Gastroesophageal sphincter (tissue), 4 donors: ENCODE measurements around the gene IGFL2. TPM values are rescaled to one million over a fixed set of nuclear protein-coding genes. Genes with fewer than 3 reads are reported as not detected.
"Not testable (repeated sequence)": the region's sequence is repeated elsewhere in the genome, so short reads cannot be mapped to it uniquely, and the experiment has no call there.

Experiments used
- ATAC-seq: fragments of 150-250 bp; one replicate; pipeline ENCODE4 v1.9.1; 2016; ENCODE audit warnings: mild to moderate bottlenecking, moderate library complexity
- H3K27ac ChIP-seq, 4 donors: fragments of 200-600 bp; sonication (generic) in 3 of 4; 1 replicate in 3 of 4; 2 replicates in 1 of 4; pipeline ENCODE4 v1.5.1; 2016 to 2019
- H3K27me3 ChIP-seq: fragments of 200-600 bp; sonication (generic); one replicate; pipeline ENCODE4 v1.5.1; 2019
- H3K36me3 ChIP-seq, 2 donors: fragments of 200-600 bp; sonication (generic); one replicate each; pipeline ENCODE4 v1.5.1; 2019; ENCODE audit warnings: control low read depth in 1 of 2
- H3K4me1 ChIP-seq, 3 donors: fragments of 200-600 bp; sonication (generic); 1 replicate in 2 of 3; 2 replicates in 1 of 3; pipeline ENCODE4 v1.5.1; 2016 to 2019; ENCODE audit warnings: control low read depth in 2 of 3
- H3K4me3 ChIP-seq, 2 donors: fragments of 200-600 bp; sonication (generic); one replicate each; pipeline ENCODE4 v1.5.1; 2019; ENCODE audit warnings: mild to moderate bottlenecking in 1 of 2, moderate library complexity in 1 of 2
- H3K9me3 ChIP-seq, 3 donors: fragments of 200-600 bp; sonication (generic); one replicate each; pipeline ENCODE4 v1.5.1; 2017 to 2019; ENCODE audit warnings: control low read depth in 2 of 3
- EP300 ChIP-seq: sonication (generic); formaldehyde crosslinking; IDR thresholded peaks from one replicate; pipeline ENCODE4 v1.6.1; 2017; ENCODE audit warnings: antibody characterized with exemption, mild to moderate bottlenecking
- POLR2A ChIP-seq, 2 donors: fragments of 450-650 bp; IDR thresholded peaks; one replicate each; pipeline ENCODE4 v1.6.1; 2017; ENCODE audit warnings: antibody characterized with exemption in 2 of 2, mild to moderate bottlenecking in 2 of 2, moderate library complexity in 1 of 2
- POLR2AphosphoS5 ChIP-seq: sonication (generic); formaldehyde crosslinking; IDR thresholded peaks from one replicate; pipeline ENCODE4 v1.6.1; 2017; ENCODE audit warnings: antibody characterized with exemption
- WGBS, 2 donors: methylation state at CpG; one replicate each; pipeline ENCODE4 v1.1.5; 2018; ENCODE audit warnings: low coverage in 1 of 2; 5-methylcytosine and 5-hydroxymethylcytosine counted together
- total RNA-seq, 4 donors: library from RNA; depleted of rRNA; stranded (reverse); fragments of >200 nt; gene quantifications; one replicate each; pipeline ENCODE4 v1.1.0, GENCODE V29; 2016
- TF ChIP-seq, protein P1 (sequence below), 4 experiments: fragments of 200-600 bp in 2 of 4; fragments of 450-650 bp in 2 of 4; sonication (generic) in 1 of 4; IDR thresholded peaks; one replicate each; pipeline ENCODE4 v1.5.1; 2017 to 2019; ENCODE audit warnings: antibody characterized with exemption in 4 of 4, mild to moderate bottlenecking in 2 of 4, moderate library complexity in 2 of 4

The IGFL2 gene
- total RNA-seq, 4 donors from 2014 or later, result not detected

DNA sequence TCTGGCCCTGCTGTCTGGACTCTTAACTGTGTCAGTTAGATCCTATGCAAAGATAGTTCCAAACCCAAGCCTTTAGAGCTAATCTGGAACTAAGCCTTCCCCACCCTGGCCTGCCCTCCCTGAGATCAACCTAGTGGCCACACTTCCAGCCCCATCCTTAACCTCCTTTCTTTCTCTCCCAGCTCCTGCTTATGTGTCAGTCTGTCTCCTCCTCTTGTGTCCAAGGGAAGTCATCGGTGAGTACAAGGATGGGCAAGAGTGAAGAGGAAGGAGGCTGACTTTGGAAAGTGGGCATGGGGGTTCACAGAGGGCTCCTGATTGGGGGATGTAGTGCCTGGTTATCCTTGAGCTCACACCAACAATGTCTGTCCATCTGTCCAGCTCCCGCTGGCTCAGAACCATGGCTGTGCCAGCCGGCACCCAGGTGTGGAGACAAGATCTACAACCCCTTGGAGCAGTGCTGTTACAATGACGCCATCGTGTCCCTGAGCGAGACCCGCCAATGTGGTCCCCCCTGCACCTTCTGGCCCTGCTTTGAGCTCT, 12.3 kb downstream of the IGFL2 start:
- no peak for ATAC-seq
- no peak overlapping the region for H3K27ac ChIP-seq
- WGBS, 2 donors, result 80 to 89% methylated on average over 1 to 3 of the region's 7 CpGs
- peaks cover 0 to 23% (median 0%) of the 10 kb centered on the region in 3 donors for H3K9me3 ChIP-seq
- no peaks in the 10 kb centered on the region for H3K4me1 ChIP-seq
- H3K27me3 ChIP-seq, result peaks cover 30% of the 10 kb centered on the region
- H3K4me3 ChIP-seq, result no peak overlapping the region
- no peaks in the 10 kb centered on the region for H3K36me3 ChIP-seq
- TF ChIP-seq POLR2AphosphoS5 (no peak), POLR2A (IDR thresholded peaks at IDR 0.05) (no peak), EP300 (no peak)
- TF ChIP-seq, protein P1, sequence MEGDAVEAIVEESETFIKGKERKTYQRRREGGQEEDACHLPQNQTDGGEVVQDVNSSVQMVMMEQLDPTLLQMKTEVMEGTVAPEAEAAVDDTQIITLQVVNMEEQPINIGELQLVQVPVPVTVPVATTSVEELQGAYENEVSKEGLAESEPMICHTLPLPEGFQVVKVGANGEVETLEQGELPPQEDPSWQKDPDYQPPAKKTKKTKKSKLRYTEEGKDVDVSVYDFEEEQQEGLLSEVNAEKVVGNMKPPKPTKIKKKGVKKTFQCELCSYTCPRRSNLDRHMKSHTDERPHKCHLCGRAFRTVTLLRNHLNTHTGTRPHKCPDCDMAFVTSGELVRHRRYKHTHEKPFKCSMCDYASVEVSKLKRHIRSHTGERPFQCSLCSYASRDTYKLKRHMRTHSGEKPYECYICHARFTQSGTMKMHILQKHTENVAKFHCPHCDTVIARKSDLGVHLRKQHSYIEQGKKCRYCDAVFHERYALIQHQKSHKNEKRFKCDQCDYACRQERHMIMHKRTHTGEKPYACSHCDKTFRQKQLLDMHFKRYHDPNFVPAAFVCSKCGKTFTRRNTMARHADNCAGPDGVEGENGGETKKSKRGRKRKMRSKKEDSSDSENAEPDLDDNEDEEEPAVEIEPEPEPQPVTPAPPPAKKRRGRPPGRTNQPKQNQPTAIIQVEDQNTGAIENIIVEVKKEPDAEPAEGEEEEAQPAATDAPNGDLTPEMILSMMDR (IDR thresholded peaks at IDR 0.05), result no peak

DNA sequence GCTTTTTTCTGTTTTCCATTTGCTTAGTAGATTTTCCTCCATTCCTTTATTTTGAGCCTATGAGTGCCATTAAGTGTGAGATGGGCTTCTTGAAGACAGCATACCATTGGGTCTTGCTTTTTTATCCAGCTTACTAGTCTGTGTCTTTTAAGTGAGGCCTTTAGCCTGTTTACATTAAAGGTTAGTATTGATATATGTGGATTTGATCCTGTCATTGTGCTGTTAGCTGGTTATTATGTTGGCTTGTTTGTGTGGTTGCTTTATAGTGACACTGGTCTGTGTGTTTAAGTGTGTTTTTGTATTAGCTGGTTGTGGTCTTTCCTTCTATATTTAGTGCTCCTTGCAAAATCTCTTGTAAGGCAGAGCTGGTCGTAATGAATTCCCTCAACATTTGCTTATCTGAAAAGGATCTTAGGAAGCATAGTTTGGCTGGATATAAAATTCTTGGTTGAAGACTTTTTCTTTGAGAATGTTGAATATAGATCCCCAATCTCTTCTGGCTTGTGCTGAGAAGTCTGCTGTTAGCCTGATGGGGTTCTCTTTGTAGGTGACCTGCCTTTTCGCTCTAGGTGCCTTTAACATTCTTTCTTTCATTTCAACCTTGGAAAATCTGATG, 13.7 kb downstream of the IGFL2 start:
- H3K4me1 ChIP-seq, H3K27ac ChIP-seq, H3K4me3 ChIP-seq, ATAC-seq, H3K36me3 ChIP-seq: not testable (repeated sequence)
- WGBS, 2 donors, result 51 to 70% methylated on average over 2 of the region's 2 CpGs
- Histone ChIP-seq H3K9me3 (peaks cover 0 to 23% (median 0%) of the 10 kb centered on the region in 3 donors), H3K27me3 (peaks cover 19% of the 10 kb centered on the region)

DNA sequence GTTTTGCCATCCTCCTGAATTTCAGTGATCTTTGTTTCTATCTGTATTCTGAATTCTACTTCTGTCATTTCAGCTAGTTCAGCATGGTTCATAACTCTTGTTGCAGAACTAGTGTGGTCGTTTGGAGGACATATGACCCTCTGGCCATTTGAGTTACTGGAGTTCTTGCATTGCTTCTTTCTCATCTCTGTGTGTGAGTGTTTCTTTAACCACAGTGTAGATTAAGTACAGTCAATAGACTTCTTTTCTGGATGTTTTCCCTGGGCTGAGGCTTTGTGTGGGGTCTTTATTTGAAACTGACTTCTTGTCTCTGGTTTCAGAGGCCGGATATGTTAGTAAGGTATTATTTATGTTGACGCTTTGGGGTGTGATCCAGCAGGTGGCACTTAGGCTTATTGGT, 14.7 kb downstream of the IGFL2 start:
- WGBS, 2 donors, result 66 to 70% methylated on average over 1 to 3 of the region's 3 CpGs

DNA sequence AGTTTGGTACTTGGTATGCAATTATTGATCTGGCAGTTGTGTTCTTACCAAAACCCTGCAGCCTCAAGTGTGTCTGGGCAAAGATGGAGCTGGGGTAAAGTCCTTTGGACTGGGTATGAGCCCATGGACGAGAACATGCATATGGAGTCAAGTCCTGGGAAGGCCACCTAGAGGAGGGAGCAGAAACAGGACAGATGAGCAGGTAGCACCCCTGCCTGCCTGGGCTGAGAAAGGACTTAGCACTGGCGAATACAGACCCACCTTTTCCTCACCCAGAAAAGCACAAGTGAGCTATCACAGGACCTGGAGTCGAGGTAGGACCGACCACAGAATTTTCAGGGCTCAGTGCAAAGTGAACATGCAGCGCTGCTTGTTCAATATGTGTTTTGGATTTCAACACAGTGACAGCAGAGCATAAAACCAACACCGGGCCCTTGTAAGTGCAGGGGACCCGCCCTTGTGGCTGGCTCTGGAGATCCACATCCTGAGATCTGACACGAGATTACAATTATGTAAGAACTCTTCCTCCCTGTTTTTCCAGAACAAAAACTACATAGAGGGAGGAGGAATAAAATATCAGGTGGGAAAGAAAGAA, 25.9 kb downstream of the IGFL2 start:
- no peaks in the 10 kb centered on the region for H3K36me3 ChIP-seq
- peaks cover 0 to 9% (median 0%) of the 10 kb centered on the region in 3 donors for H3K9me3 ChIP-seq
- no peaks in the 10 kb centered on the region for H3K4me1 ChIP-seq
- peaks cover 43% of the 10 kb centered on the region for H3K27me3 ChIP-seq
- 65 to 89% methylated on average over 5 to 7 of the region's 8 CpGs for WGBS, 2 donors
- TF ChIP-seq EP300 (no peak), POLR2A (IDR thresholded peaks at IDR 0.05) (no peak), POLR2AphosphoS5 (no peak)
- TF ChIP-seq, protein P1 (IDR thresholded peaks at IDR 0.05), result no peak
- ATAC-seq, result no peak
- H3K27ac ChIP-seq, result no peak overlapping the region
- no peak overlapping the region for H3K4me3 ChIP-seq

More for the DNA sequence above, 14.7 kb downstream of the IGFL2 start:
- Histone ChIP-seq H3K4me3 (no peak overlapping the region), H3K27me3 (peaks cover 24% of the 10 kb centered on the region), H3K4me1 (no peaks in the 10 kb centered on the region), H3K27ac (no peak overlapping the region), H3K36me3 (no peaks in the 10 kb centered on the region), H3K9me3 (peaks cover 0 to 23% (median 0%) of the 10 kb centered on the region in 3 donors)
- no peak for ATAC-seq
- TF ChIP-seq POLR2AphosphoS5 (no peak), EP300 (no peak), POLR2A (IDR thresholded peaks at IDR 0.05) (no peak)
- TF ChIP-seq, protein P1 (IDR thresholded peaks at IDR 0.05), result no peak

DNA sequence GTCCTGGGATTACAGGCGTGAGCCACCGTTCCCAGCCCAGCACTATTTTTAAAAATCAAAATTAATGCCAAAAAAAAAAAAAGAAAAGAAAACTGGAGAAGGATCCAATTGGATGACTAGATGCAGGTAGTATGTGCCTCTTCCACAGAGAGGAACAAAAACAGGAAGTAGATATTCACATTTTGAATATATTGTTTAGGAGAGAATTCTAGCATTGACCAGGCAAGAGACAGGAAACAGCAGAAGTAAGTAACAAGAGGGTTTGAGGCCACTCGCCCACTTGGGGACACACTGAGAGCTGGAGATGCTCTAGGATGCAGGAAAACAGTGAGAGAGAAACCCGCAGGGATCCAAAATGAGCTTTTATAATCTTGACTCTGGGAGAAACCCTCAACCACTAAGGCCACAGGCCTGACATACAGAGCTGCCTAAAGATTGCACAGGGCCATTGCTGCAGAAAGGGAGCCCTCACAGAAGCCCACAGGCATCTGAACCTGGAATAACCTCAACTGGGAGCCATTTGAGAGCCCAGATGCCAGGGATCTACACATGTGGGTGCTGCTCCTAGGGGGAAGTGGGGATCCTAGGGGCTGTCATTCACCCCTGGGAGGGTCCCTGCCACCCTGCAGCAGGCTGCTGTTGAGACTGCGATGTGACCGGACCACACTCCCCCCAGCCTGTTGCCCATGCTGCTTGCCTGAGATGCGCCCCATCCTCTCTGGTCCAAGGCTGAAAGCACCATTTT, 28.2 kb downstream of the IGFL2 start:
- TF ChIP-seq POLR2A (IDR thresholded peaks at IDR 0.05) (no peak), POLR2AphosphoS5 (no peak), EP300 (no peak)
- Histone ChIP-seq H3K9me3 (no peaks in the 10 kb centered on the region), H3K27ac (no peak overlapping the region), H3K27me3 (peaks cover 37% of the 10 kb centered on the region), H3K36me3 (no peaks in the 10 kb centered on the region), H3K4me3 (no peak overlapping the region), H3K4me1 (no peaks in the 10 kb centered on the region)
- ATAC-seq, result no peak
- 73 to 89% methylated on average over 2 to 3 of the region's 7 CpGs for WGBS, 2 donors
